Measurements from ENCODE around the gene TMEM44.

Gene TMEM44

DNA sequence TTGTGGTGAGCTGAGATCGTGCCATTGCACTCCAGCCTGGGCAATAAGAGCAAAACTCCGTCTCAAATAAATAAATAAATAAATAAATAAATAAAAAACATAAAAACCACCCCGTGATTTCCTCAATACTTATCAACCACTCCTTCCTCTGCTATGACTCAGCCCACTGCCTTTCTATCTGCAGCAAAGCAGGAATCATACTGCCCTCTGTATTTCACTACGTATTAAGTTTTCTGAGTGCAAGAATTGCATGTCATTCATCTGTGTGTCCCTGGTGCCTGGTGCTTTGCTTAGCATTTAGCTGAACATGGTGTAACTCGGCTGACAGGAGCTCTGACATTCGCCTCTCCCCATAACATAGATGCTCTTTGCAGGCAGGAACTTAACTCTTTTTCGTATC lies 31.6 kb upstream of the TMEM44 start:
- H3K9me3 Mint-ChIP-seq, result no peaks in the 10 kb centered on the region
- peaks cover 55% of the 10 kb centered on the region for H3K36me3 Mint-ChIP-seq (ENCODE audit: insufficient read depth)
- no peak overlapping the region for H3K4me3 Mint-ChIP-seq
- ATAC-seq (replicated peaks), result no peak
- H3K27me3 Mint-ChIP-seq, result no peaks in the 10 kb centered on the region
- no peak for DNase-seq
- no peak overlapping the region for H3K27ac Mint-ChIP-seq
- peaks cover 8 to 12% of the 10 kb centered on the region in 2 donors for H3K4me1 Mint-ChIP-seq (ENCODE audit: low read depth in 2 of 2)

DNA sequence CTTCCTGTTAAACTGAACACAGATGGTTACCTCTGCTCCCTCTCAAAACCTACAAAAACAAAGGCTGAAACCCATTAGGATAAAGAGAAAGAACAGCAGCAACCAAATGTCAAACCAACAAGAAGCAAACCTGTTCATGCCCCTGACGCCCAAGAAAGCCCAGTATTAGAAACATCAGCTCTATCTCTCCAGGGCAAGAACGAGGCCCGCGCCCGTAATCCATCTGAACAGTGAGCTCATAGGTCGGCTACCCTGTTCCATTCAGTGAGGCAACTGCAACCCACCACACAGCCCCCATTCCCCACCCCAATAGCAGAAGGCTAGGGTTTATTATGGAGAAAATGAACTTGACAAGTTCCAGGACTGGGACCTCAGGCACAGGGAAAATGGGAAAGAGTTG lies 28.7 kb upstream of the TMEM44 start:
- DNase-seq, result no peak
- Mint-ChIP-seq H3K27ac (peak overlapping the region in 1 of 2 donors; percentile 41), H3K4me1 (ENCODE audit: low read depth in 2 of 2) (peaks cover 0 to 7% of the 10 kb centered on the region in 2 donors), H3K4me3 (no peak overlapping the region), H3K27me3 (no peaks in the 10 kb centered on the region), H3K9me3 (no peaks in the 10 kb centered on the region), H3K36me3 (ENCODE audit: insufficient read depth) (peaks cover 75% of the 10 kb centered on the region)
- ATAC-seq (replicated peaks), result no peak

GRCh38 chr3:194661374-194661773 lies 28.2 kb upstream of the TMEM44 start:
- Mint-ChIP-seq H3K4me3 (no peak overlapping the region), H3K27me3 (no peaks in the 10 kb centered on the region), H3K27ac (peak overlapping the region in 1 of 2 donors; percentile 41), H3K4me1 (ENCODE audit: low read depth in 2 of 2) (peaks cover 0 to 7% of the 10 kb centered on the region in 2 donors), H3K36me3 (ENCODE audit: insufficient read depth) (peaks cover 74% of the 10 kb centered on the region), H3K9me3 (no peaks in the 10 kb centered on the region)
- DNase-seq, result no peak
- no peak for ATAC-seq (replicated peaks)

- no peak overlapping the region for H3K27ac Mint-ChIP-seq
- no peaks in the 10 kb centered on the region for H3K9me3 Mint-ChIP-seq
- no peak overlapping the region for H3K4me3 Mint-ChIP-seq
- H3K36me3 Mint-ChIP-seq (ENCODE audit: insufficient read depth), result peaks cover 62% of the 10 kb centered on the region
- ATAC-seq (replicated peaks), result no peak
- H3K27me3 Mint-ChIP-seq, result no peaks in the 10 kb centered on the region
- peaks cover 0 to 12% of the 10 kb centered on the region in 2 donors for H3K4me1 Mint-ChIP-seq (ENCODE audit: low read depth in 2 of 2)
- DNase-seq, result no peak
These were observed 26.6 kb upstream of the TMEM44 start for GRCh38 chr3:194659778-194660177.

GRCh38 chr3:194658477-194659242 lies 25.4 kb upstream of the TMEM44 start:
- peaks cover 4 to 19% of the 10 kb centered on the region in 2 donors for H3K4me1 Mint-ChIP-seq (ENCODE audit: low read depth in 2 of 2)

GRCh38 chr3:194657439-194657838 lies 24.2 kb upstream of the TMEM44 start:
- no peak for ATAC-seq (replicated peaks)

More at GRCh38 chr3:194658477-194659242, 25.4 kb upstream of the TMEM44 start:
- Mint-ChIP-seq H3K9me3 (no peaks in the 10 kb centered on the region), H3K36me3 (ENCODE audit: insufficient read depth) (peaks cover 59% of the 10 kb centered on the region), H3K27me3 (no peaks in the 10 kb centered on the region), H3K27ac (peak overlapping the region in 1 of 2 donors; percentile 13), H3K4me3 (no peak overlapping the region)
- DNase-seq (no peak), ATAC-seq (replicated peaks) (no peak)

GRCh38 chr3:194654443-194654842 lies 21.2 kb upstream of the TMEM44 start:
- ATAC-seq (replicated peaks) (no peak), DNase-seq (no peak)

More at GRCh38 chr3:194657439-194657838, 24.2 kb upstream of the TMEM44 start:
- no peaks in the 10 kb centered on the region for H3K27me3 Mint-ChIP-seq
- H3K27ac Mint-ChIP-seq, result no peak overlapping the region
- no peak overlapping the region for H3K4me3 Mint-ChIP-seq
- H3K4me1 Mint-ChIP-seq (ENCODE audit: low read depth in 2 of 2), result peaks cover 4 to 19% of the 10 kb centered on the region in 2 donors
- DNase-seq, result no peak
- H3K9me3 Mint-ChIP-seq, result no peaks in the 10 kb centered on the region
- H3K36me3 Mint-ChIP-seq (ENCODE audit: insufficient read depth), result peaks cover 59% of the 10 kb centered on the region

DNA sequence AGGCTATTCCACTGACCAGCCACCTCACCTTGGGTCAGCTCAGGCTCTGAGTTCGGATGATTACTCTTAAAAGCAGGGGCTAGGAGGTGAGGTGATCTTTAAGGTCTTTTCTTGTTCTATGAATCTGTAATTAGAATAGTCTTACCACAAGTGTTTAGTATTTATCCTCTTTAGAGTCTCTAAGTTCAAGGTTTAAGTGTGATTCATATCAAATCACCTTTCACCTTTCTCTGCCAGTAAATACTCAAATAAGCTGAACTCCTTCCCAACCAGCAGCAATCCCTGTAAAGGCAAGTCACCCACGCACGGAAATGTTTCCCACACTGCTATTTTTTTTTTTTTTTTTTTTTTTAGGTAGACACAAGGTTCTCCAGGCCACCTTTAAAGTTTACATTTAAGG lies 14.5 kb upstream of the TMEM44 start:
- Mint-ChIP-seq H3K4me1 (ENCODE audit: low read depth in 2 of 2) (no peaks in the 10 kb centered on the region), H3K27me3 (no peaks in the 10 kb centered on the region), H3K4me3 (no peak overlapping the region), H3K36me3 (ENCODE audit: insufficient read depth) (peaks cover 81% of the 10 kb centered on the region), H3K9me3 (no peaks in the 10 kb centered on the region), H3K27ac (no peak overlapping the region)
- ATAC-seq (replicated peaks) (no peak), DNase-seq (no peak)

More at GRCh38 chr3:194654443-194654842, 21.2 kb upstream of the TMEM44 start:
- no peaks in the 10 kb centered on the region for H3K27me3 Mint-ChIP-seq
- peak overlapping the region; percentile 39 to 41 for H3K27ac Mint-ChIP-seq
- peaks cover 4 to 19% of the 10 kb centered on the region in 2 donors for H3K4me1 Mint-ChIP-seq (ENCODE audit: low read depth in 2 of 2)
- no peaks in the 10 kb centered on the region for H3K9me3 Mint-ChIP-seq
- H3K4me3 Mint-ChIP-seq, result peak overlapping the region in 1 of 2 donors; percentile 32
- H3K36me3 Mint-ChIP-seq (ENCODE audit: insufficient read depth), result peaks cover 73% of the 10 kb centered on the region

DNA sequence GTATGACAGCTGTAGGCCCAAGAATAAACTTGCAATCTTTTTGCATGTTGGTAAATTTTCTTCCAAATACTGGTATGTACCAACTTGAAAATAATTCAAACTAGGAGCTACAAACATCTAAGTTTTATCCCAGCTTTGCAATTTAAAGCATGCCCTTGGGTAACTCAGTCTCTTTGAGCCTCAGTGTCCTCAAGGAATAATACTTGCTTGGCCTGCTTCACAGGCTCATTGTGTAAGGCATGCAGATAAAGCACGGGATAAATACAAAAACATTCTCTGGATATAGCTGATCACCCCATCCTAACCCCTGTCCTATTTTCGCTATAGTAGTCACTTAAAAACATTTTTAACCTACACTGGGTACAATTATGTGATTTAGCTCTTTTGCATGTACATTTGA lies 9.6 kb upstream of the TMEM44 start:
- Mint-ChIP-seq H3K9me3 (no peaks in the 10 kb centered on the region), H3K4me1 (ENCODE audit: low read depth in 2 of 2) (no peaks in the 10 kb centered on the region), H3K36me3 (ENCODE audit: insufficient read depth) (peaks cover 69% of the 10 kb centered on the region), H3K27ac (no peak overlapping the region), H3K27me3 (no peaks in the 10 kb centered on the region), H3K4me3 (no peak overlapping the region)
- DNase-seq (no peak), ATAC-seq (replicated peaks) (no peak)

GRCh38 chr3:194640829-194641228 lies 7.6 kb upstream of the TMEM44 start:
- Mint-ChIP-seq H3K4me1 (ENCODE audit: low read depth in 2 of 2) (no peaks in the 10 kb centered on the region), H3K27ac (no peak overlapping the region), H3K27me3 (no peaks in the 10 kb centered on the region), H3K4me3 (no peak overlapping the region), H3K36me3 (ENCODE audit: insufficient read depth) (peaks cover 56% of the 10 kb centered on the region), H3K9me3 (no peaks in the 10 kb centered on the region)
- DNase-seq, result no peak
- peak; percentile 39 for ATAC-seq (replicated peaks)

- no peaks in the 10 kb centered on the region for H3K4me1 Mint-ChIP-seq (ENCODE audit: low read depth in 2 of 2)
- no peak for ATAC-seq (replicated peaks)
- peak overlapping the region in 1 of 2 donors; percentile 4 for H3K27ac Mint-ChIP-seq
- no peak overlapping the region for H3K4me3 Mint-ChIP-seq
- peaks cover 42% of the 10 kb centered on the region for H3K36me3 Mint-ChIP-seq (ENCODE audit: insufficient read depth)
- H3K9me3 Mint-ChIP-seq, result no peaks in the 10 kb centered on the region
- H3K27me3 Mint-ChIP-seq, result no peaks in the 10 kb centered on the region
- DNase-seq, result no peak
These were observed 5.9 kb upstream of the TMEM44 start for GRCh38 chr3:194638991-194639605.

DNA sequence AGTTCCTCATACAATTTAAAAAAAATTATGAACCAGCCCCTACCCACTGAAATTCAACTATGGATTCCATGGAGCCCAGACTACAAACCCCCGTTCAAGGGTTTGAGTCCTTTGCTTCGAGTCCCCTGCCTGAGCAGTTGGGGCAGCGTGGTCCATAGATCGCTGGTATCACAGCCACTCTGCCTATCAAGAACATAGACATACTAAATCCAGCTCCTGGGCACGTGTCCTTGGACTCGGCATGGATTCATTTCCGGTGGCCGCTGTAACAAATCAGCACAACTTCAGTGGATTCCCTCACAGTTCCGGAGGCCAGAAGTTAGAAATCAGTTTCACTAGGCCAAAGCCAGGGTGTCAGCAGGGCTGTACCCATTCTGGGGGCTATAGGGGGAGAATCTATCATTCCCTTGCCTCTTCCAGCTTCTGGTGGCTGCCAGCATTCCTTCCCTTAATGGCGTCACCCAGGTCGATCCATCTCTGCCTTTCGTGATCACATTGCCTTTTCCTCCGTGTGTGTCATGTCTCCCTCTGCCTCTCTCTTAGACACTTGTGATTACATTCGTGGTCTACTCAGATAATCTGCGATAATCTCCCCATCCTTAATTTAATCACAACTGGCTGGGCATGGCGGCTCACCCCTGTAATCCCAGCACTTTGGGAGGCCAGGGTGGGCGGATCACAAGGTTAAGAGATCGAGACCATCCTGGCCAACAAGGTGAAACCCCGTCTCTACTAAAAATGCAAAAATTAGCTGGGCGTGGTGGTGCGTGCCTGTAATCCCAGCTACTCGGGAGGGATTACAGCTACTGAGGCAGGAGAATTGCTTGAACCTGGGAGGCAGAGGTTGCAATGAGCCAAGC lies 4.6 kb upstream of the TMEM44 start:
- Mint-ChIP-seq H3K36me3 (ENCODE audit: insufficient read depth) (peaks cover 36% of the 10 kb centered on the region), H3K4me3 (no peak overlapping the region), H3K4me1 (ENCODE audit: low read depth in 2 of 2) (peaks cover 0 to 2% of the 10 kb centered on the region in 2 donors), H3K27me3 (no peaks in the 10 kb centered on the region), H3K9me3 (no peaks in the 10 kb centered on the region), H3K27ac (peak overlapping the region in 1 of 2 donors; percentile 58)
- no peak for ATAC-seq (replicated peaks)
- no peak for DNase-seq

DNA sequence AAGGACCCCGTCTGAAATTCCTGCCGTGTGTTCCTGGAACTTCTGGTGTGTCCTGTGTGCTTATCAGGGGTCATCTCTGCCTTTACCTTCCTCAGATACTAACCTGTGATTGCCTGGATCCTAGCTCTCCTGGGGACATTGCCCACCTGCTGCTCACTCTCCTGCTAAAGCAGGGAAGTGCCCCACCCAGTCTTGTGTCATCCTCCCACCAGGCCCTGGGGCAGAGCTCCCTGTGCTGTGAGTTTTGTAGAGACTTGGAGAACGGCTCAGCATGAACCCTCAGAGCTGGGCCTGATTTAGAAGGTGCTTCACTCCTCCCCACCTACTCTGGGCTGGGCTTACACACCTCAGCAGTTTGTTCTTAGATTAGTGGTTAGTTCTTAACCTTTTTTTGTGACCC lies 3.8 kb upstream of the TMEM44 start:
- Mint-ChIP-seq H3K27me3 (no peaks in the 10 kb centered on the region), H3K9me3 (no peaks in the 10 kb centered on the region), H3K36me3 (ENCODE audit: insufficient read depth) (peaks cover 35% of the 10 kb centered on the region), H3K4me1 (ENCODE audit: low read depth in 2 of 2) (peaks cover 0 to 4% of the 10 kb centered on the region in 2 donors), H3K4me3 (no peak overlapping the region), H3K27ac (peak overlapping the region in 1 of 2 donors; percentile 72)
- ATAC-seq (replicated peaks), result no peak
- no peak for DNase-seq
